LNCaP clone FGC (cell line): Measurements from ENCODE around the gene MFSD6.

Source experiments
- DNase-seq: peaks from one replicate; pipeline ENCODE4 v3.0.0-alpha.2; 2011; ENCODE audit warnings: low read depth
- H3K4me3 ChIP-seq: 2 replicates; pipeline ENCODE4 v1.5.1; 2011; ENCODE audit warnings: mild to moderate bottlenecking, low read depth, low read length, control low read depth
- TF ChIP-seq, protein P1 (sequence below): IDR thresholded peaks from 2 replicates; pipeline ENCODE4 v1.5.1; 2012; ENCODE audit warnings: mild to moderate bottlenecking; ENCODE audit not compliant: control insufficient read depth, insufficient read depth; ENCODE audit errors: extremely low read depth

Gene MFSD6

DNA sequence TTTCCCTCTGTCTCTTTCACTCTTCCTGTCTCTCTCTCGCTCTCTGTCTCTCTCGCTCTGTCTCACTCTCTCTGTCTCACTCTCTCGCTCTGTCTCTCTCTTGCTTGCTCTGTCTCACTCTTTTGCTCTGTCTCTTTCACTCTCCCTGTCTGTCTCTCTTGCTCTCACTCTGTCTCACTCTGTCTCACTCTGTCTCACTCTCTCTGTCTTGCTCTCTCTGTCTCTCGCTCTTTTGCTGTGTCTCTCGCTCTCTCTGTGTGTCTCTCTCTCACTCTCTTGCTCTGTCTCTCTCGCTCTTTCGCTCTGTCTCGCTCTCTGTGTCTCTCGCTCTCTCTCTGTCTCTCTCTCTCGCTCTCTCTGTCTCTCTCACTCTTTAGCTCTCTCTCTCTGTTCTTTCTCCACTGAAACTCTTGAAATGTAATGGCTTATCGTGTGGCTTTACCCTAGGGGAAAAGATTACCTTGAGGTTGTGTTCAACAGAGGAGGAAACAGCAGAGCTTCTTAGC, 41.9 kb upstream of the MFSD6 start:
- H3K4me3 ChIP-seq = no peak overlapping the region
- DNase-seq = no peak
- TF ChIP-seq, protein P1, sequence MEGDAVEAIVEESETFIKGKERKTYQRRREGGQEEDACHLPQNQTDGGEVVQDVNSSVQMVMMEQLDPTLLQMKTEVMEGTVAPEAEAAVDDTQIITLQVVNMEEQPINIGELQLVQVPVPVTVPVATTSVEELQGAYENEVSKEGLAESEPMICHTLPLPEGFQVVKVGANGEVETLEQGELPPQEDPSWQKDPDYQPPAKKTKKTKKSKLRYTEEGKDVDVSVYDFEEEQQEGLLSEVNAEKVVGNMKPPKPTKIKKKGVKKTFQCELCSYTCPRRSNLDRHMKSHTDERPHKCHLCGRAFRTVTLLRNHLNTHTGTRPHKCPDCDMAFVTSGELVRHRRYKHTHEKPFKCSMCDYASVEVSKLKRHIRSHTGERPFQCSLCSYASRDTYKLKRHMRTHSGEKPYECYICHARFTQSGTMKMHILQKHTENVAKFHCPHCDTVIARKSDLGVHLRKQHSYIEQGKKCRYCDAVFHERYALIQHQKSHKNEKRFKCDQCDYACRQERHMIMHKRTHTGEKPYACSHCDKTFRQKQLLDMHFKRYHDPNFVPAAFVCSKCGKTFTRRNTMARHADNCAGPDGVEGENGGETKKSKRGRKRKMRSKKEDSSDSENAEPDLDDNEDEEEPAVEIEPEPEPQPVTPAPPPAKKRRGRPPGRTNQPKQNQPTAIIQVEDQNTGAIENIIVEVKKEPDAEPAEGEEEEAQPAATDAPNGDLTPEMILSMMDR = no peak

DNA sequence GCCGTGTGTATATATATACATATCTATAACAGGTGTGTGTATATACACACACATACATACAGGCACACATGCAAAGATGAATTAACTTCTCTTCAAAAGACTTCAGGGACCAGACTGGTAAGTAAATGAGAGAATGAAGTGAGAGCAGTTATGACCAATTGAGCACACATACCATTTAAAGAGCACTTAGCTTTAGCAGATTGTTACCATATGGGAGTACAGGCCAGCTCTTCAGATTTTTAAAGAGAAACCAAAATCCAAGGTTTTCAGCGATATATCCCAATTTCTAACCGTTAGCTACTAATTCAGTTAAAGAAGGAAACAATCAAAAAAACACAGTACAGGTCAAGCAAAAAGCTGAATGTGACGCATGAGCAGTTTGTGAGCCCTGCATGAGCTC, 41.1 kb upstream of the MFSD6 start:
- H3K4me3 ChIP-seq = no peak overlapping the region
- TF ChIP-seq, protein P1 = no peak
- DNase-seq = no peak

DNA sequence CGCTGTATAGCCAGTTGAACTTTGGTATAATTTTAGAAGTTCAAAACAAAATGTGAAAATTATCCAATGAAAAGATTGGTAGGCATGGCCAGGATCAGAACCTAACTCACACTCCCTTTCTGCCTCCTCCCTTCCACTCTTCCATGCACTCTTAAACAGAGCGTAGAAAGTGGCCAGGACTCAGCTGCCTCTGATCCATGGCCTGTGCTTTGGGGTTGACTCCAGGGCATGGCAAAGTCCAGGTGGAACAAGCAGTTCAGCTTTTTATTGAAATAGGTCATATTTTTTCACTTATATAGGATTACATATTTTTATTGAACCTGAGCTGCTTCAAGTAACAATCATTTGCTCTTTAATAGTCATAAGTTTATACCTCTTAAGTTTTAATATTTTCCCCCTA, 38.5 kb upstream of the MFSD6 start:
- TF ChIP-seq, protein P1 = no peak
- DNase-seq = no peak
- no peak overlapping the region for H3K4me3 ChIP-seq

DNA sequence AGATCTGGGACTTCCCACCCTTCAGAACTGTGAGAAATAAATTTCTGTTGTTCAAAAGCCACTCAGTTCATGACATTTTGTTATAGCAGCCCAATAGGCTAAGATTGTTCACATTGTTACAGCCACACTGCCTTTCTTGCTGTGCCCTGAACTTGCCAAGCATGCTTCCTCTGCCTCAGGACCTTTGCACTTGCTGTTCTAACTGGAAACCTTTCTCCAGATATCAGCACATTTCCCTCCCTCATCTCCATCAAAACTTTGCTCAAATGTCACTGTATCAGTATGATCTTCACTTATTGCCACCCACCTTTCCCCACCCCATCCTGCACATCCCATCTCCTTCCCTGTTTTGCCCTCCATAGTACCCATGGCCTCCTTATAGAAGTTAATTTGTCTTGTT, 32.1 kb upstream of the MFSD6 start:
- TF ChIP-seq, protein P1 = no peak
- DNase-seq = no peak
- no peak overlapping the region for H3K4me3 ChIP-seq

DNA sequence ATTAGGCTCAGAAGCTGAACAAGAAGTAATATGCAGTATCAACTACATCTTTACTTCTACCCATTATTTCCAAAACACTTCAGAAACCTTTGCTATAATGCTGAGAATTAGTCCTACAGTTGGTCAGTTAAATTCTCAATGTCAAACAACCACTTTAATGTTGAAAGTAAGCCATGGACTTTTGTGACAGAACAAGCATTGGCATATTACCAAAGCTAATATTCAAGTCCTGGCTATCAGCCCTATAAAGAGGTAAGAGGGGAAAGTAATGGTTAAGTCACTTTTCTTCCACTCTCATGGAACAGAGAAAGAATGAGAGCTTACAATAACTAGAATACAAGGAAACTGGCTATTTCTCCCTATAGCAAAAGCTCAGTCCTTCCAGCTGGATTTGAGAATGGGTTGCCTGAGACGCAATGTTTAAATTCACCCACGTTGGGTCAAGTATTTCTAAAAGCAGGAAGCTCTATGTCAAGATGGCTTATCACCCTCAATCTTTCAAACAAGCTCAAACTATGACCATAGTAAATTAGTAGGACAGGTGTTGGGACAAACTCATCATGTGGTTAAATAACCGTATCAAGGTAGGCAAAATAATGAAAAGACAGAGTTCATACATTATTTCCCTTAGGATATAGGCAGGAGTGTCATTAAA, 31.4 kb upstream of the MFSD6 start:
- TF ChIP-seq, protein P1 = no peak

DNA sequence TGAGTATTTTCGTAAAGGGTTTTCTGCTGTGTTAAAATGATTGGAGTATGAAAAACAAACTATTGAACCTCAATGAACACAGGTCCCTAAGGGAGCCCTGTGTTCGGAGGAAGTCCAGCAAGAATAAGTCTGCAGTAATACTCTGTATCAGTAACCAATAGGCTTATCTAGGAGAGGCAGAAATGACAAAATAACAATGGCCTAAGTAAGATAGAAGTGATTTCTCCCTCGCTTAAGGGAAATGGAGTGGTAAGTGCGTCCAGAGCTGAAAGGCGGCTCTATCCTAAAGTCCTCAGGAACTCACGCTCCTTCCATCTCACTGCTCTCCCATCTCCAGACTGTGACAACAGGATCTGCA, 29.3 kb upstream of the MFSD6 start:
- H3K4me3 ChIP-seq = no peak overlapping the region
- TF ChIP-seq, protein P1 = no peak
- no peak for DNase-seq

More for the DNA sequence above, 31.4 kb upstream of the MFSD6 start:
- peak; percentile 56 for DNase-seq
- no peak overlapping the region for H3K4me3 ChIP-seq

DNA sequence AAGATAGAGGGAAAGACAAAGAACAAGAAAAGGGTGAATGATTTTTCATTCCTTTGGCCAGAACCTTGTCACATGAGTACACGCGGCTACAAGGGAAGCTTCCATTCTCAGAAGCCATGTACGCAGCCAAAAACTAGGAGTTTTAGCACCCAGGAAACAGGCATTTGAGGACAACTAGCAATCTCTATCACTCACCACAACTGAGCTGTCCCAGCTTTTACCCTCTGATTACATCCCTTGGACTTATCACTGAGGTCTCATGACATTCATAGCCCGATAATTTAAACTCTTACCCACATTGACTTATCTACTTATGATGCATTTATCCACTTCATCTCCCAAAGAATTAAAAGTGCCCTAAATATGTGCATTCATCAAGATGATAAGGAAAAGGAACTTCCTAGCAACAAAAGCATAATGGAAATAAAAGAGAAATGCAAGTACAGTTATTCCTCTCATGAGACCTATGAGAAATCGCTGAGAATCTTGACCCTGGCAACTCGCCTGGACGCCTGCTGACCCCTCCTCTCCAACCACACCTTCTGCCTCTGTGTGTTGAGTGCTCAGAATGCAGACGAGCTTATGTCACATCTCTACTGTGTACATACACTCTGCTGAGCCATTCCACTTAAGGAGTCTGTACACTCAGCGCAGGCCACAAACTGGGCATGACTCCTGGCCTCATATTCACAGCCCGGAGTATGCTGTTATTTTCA, 28.7 kb upstream of the MFSD6 start:
- TF ChIP-seq, protein P1 = no peak
- DNase-seq = no peak
- H3K4me3 ChIP-seq = no peak overlapping the region
